Measurements from ENCODE around the gene ATP6V1C2.

DNA sequence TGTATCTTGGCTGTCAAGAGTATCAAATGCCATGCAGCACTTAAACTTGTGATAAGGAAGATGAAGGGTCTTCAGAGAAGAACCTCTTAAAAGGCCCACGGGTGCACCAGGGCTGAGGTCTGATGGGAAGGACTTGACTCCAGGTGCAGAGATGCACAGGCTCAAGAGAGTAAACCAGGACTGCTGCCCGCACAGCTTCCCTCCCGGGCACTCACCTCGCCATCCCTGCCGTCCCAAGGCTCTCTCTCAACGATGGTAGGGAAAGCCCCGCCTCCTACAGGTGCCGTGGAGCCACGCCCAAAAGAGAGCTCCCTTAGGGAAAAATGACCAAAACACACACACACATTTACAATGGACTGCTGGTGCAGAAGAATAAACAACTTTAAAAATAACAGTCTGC is 63.3 kb downstream of the ATP6V1C2 start:
- TF ChIP-seq REST (tag by site-specific recombination; IDR thresholded peaks at IDR 0.05) (no peak), WT1 (tag by site-specific recombination; IDR thresholded peaks at IDR 0.05) (no peak), ZNF138 (tag by site-specific recombination; IDR thresholded peaks at IDR 0.05; ENCODE audit: borderline replicate concordance) (no peak)
- TF ChIP-seq, protein P1, sequence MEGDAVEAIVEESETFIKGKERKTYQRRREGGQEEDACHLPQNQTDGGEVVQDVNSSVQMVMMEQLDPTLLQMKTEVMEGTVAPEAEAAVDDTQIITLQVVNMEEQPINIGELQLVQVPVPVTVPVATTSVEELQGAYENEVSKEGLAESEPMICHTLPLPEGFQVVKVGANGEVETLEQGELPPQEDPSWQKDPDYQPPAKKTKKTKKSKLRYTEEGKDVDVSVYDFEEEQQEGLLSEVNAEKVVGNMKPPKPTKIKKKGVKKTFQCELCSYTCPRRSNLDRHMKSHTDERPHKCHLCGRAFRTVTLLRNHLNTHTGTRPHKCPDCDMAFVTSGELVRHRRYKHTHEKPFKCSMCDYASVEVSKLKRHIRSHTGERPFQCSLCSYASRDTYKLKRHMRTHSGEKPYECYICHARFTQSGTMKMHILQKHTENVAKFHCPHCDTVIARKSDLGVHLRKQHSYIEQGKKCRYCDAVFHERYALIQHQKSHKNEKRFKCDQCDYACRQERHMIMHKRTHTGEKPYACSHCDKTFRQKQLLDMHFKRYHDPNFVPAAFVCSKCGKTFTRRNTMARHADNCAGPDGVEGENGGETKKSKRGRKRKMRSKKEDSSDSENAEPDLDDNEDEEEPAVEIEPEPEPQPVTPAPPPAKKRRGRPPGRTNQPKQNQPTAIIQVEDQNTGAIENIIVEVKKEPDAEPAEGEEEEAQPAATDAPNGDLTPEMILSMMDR (tag by site-specific recombination; IDR thresholded peaks at IDR 0.05), result no peak

Measured in HEK293 (cell line).